Measurements from ENCODE around the gene GRIN3B.

DNA sequence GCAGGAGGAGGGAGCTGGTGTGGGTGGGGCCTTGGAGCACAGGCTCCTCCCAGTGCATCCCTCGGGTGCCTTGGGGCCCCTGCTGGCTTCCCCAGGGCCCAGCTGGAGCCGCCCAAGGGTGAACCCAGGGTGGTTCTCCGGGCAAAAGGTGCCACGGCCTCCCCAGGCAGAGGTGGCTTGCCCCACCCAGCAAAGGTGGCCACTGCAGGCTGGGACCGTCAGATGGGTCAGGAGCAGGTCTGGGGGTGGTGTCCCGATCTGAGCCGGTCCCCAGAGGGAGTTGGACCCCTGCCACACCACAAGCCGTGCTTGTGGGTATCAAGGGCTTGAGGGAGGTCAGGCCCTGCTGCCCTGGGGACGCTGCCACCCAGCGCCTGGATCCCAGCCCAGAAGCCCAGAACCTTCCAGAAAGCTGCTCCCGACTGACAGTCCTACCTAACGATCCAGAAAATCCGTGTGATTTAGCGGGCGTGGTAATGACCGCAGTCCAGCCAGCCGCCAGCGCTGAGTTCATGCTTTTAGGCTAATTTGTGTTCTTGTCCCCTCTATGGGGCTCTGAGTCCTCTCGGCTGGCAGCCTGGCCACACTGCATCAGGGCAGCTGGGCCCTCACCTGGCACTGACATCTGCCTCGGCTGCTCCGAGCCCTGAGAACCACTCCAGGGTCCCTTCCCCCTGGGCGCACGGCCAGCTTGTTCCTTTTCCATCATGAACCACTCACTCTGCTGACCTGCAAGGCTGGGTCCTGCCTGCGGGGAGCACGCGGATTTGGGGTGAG is 5.0 kb upstream of the GRIN3B start:
- TF ChIP-seq, protein P1, sequence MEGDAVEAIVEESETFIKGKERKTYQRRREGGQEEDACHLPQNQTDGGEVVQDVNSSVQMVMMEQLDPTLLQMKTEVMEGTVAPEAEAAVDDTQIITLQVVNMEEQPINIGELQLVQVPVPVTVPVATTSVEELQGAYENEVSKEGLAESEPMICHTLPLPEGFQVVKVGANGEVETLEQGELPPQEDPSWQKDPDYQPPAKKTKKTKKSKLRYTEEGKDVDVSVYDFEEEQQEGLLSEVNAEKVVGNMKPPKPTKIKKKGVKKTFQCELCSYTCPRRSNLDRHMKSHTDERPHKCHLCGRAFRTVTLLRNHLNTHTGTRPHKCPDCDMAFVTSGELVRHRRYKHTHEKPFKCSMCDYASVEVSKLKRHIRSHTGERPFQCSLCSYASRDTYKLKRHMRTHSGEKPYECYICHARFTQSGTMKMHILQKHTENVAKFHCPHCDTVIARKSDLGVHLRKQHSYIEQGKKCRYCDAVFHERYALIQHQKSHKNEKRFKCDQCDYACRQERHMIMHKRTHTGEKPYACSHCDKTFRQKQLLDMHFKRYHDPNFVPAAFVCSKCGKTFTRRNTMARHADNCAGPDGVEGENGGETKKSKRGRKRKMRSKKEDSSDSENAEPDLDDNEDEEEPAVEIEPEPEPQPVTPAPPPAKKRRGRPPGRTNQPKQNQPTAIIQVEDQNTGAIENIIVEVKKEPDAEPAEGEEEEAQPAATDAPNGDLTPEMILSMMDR (IDR thresholded peaks at IDR 0.05): no peak
- TF ChIP-seq POLR2A (IDR thresholded peaks at IDR 0.05) (no peak), POLR2AphosphoS5 (IDR thresholded peaks at IDR 0.05; ENCODE audit: insufficient read depth in 1 of 2, low read depth in 1 of 2) (no peak)

Measured in vagina (tissue), 2 donors.